HAP-1 (cell line): ENCODE results near the gene KRT10.
"Not testable (repeated sequence)": the region's sequence is repeated elsewhere in the genome, so short reads cannot be mapped to it uniquely, and the experiment has no call there.

Experiments used
- DNase-seq, 2 experiments: peaks; one replicate each; pipeline ENCODE4 v3.0.0-alpha.2; 2016 to 2020; ENCODE audit warnings: low spot score in 2 of 2
- H3K27me3 ChIP-seq: fragments of 250-450 bp; sonication (Bioruptor Pico); 2 replicates; pipeline ENCODE4 v1.5.1; 2020; ENCODE audit warnings: low read depth, mild to moderate bottlenecking, moderate library complexity
- H3K36me3 ChIP-seq: fragments of 250-450 bp; sonication (Bioruptor Pico); replicated peaks from 2 replicates; pipeline ENCODE4 v1.5.1; 2020; ENCODE audit warnings: mild to moderate bottlenecking
- H3K4me1 ChIP-seq: fragments of 250-450 bp; sonication (Bioruptor Pico); 2 replicates; pipeline ENCODE4 v1.5.1; 2020; ENCODE audit warnings: mild to moderate bottlenecking
- H3K4me3 ChIP-seq: fragments of 250-450 bp; sonication (Bioruptor Pico); 2 replicates; pipeline ENCODE4 v1.5.1; 2020; ENCODE audit warnings: mild to moderate bottlenecking, moderate library complexity
- H3K9me3 ChIP-seq: fragments of 250-450 bp; sonication (Bioruptor Pico); 2 replicates; pipeline ENCODE4 v1.5.1; 2020; ENCODE audit warnings: mild to moderate bottlenecking, moderate library complexity
- in situ Hi-C: fragments of 300-500 bp; cut with MboI; formaldehyde crosslinking; loops from 3 replicates; pipeline ENCODE4 v1.14.3; 2020; ENCODE audit warnings: low sequenced_read_pairs, inconsistent platforms, mixed read lengths

Gene KRT10

DNA sequence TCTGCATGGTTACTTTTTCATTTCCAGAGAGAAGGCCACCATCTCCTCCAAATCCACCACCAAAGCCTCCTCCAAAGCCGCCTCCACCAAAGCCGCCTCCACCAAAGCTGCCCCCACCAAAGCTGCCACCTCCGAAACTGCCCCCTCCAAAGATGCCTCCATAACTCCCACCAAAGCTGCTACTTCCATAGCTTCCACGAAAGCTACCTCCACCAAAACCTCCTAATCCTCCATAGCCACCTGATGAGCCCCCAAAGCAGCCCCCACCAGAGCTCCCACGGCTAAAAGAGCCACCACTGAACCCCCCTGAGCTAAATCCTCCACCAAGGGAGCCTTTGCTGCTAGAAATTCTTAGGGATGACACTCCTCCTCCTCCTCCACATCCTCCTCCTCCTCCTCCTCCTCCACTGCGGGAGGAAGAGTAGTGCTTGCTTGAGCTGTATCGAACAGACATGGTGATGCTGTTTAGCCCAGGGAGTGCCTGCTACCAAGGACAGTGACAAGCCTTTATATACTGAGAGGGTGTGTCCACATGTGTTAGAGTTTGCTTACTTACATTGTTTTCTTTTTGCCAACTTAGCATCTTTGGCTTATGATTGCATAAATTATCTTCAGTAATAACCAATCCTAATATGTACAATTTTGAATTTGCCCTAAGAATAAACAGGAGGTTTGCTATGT is at the start of gene KRT10:
KRT10 (minus strand) TSS at position 483 of the 681 bp plus-strand sequence; CDS start at position 454, 29 bp downstream.
- in situ Hi-C loops: no loop called here
- no peaks in the 10 kb centered on the region for H3K27me3 ChIP-seq
- no peaks in the 10 kb centered on the region for H3K9me3 ChIP-seq
- H3K4me3 ChIP-seq: no peak within 1 kb of the TSS
- H3K36me3 ChIP-seq: peaks cover 7% of the 10 kb centered on the region; the same call in 1 of the 2 replicates
- H3K4me1 ChIP-seq: no peaks in the 10 kb centered on the region; the same call in 1 of the 2 replicates
- no peak for DNase-seq

DNA sequence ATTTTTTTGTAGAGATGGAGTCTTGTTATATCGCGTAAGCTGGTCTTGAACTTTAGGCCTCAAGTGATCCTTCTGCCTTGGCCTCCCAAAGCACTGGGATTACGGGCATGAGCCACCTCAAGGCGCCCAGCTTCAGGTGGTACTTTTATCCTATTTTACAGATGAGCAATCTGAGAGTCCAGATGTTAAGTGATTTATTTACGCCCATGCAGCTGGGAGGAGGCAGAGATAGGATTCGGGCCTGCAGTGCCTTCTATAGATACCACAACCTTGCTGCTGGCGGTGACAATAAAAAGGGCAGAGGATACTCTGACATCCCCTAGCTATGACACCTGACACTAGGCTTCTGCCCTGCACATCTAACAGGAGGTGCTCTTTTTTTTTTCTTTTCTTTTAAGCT is 48.9 kb upstream of the KRT10 start:
- no peak overlapping the region for H3K4me3 ChIP-seq
- no peak for DNase-seq
- no peaks in the 10 kb centered on the region for H3K36me3 ChIP-seq
- no peaks in the 10 kb centered on the region for H3K4me1 ChIP-seq
- no peaks in the 10 kb centered on the region for H3K9me3 ChIP-seq
- H3K27me3 ChIP-seq: peaks cover 17% of the 10 kb centered on the region
- in situ Hi-C loops: no loop called here

DNA sequence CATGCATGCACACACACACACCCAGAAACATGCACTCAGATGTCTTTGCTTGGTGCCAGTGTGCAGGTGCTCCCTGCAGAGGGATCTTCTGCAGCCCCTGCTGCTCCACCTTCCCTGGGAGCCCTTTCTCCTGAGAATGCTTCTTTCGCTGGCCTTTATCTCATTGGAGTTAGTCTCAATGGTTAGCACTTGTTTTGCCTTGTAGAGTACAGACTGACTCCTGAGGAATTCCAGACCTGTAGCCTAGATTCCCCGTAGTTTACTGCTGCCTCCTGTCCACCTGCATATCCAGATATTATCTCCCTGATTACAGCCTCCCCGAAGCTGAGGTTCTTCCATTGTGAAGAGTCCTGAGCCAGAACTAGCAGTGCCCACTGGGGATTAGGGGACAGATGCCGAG is 47.7 kb upstream of the KRT10 start:
- Histone ChIP-seq H3K4me3 (no peak overlapping the region), H3K9me3 (no peaks in the 10 kb centered on the region), H3K4me1 (no peaks in the 10 kb centered on the region), H3K36me3 (no peaks in the 10 kb centered on the region), H3K27me3 (peaks cover 17% of the 10 kb centered on the region)
- in situ Hi-C loops: no loop called here
- DNase-seq: no peak

DNA sequence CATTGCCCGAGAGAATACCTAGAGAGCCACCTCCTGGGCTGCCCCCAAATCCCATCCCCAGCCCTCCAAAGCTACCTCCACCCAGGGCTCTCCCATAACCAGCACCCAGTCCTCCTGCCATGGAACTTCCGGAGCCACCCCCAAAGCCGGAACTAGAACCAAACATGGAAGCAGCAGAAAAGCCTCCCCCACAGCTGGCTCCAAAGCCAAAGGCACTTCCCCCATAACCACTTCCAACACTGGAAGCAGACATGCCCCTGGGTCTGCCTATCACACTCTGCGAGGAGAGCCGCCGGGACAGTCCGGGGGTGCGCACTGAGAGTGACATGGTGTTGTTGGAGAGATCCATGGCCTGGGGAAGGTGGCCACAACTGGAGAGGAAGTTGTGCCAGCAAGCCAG is 44.4 kb upstream of the KRT10 start, which contains the start of gene KRT12:
KRT12 (minus strand) TSS at position 386 of the 400 bp plus-strand sequence; CDS start at position 349, 37 bp downstream.
- Histone ChIP-seq H3K36me3 (no peaks in the 10 kb centered on the region), H3K4me3 (no peak within 1 kb of the TSS), H3K9me3 (no peaks in the 10 kb centered on the region), H3K4me1 (no peaks in the 10 kb centered on the region), H3K27me3 (peaks cover 17% of the 10 kb centered on the region)
- in situ Hi-C loops: no loop called here
- DNase-seq: no peak

DNA sequence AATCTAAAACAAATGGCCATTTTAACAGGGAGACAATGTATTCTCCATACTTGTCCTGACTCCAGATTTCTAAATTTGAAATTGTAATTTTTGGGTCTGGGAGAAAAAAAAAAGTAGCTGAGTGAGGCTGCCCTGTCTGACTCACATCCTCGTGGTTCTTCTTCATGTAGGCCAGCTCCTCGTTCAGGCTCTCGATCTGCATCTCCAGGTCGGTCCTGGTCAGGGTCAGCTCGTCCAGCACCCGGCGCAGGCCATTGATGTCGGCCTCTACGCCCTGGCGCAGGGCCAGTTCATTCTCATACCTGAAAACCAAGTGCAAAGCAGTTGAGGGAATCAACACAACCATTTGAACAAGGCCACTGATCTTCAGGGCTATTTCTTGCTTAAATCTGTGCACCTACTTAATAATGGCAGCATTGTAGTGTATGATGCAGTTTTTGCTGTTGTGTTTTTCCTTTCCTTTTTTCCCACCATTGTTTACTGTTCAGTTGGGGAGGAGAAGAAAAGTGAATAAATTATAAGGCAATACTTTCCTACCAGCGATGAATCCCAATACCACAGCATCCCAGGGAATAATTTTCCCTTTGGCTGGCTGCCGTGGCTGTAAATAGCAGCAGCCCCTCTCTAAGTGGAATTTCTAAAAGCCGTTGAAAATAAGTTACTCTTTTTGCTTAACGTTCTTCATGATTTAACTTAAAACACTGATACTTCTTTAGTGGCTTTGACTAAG is 42.4 kb upstream of the KRT10 start:
- DNase-seq: no peak
- in situ Hi-C loops: no loop called here
- Histone ChIP-seq H3K36me3 (no peaks in the 10 kb centered on the region), H3K9me3 (no peaks in the 10 kb centered on the region), H3K4me1 (no peaks in the 10 kb centered on the region), H3K27me3 (peaks cover 22% of the 10 kb centered on the region), H3K4me3 (no peak overlapping the region)

DNA sequence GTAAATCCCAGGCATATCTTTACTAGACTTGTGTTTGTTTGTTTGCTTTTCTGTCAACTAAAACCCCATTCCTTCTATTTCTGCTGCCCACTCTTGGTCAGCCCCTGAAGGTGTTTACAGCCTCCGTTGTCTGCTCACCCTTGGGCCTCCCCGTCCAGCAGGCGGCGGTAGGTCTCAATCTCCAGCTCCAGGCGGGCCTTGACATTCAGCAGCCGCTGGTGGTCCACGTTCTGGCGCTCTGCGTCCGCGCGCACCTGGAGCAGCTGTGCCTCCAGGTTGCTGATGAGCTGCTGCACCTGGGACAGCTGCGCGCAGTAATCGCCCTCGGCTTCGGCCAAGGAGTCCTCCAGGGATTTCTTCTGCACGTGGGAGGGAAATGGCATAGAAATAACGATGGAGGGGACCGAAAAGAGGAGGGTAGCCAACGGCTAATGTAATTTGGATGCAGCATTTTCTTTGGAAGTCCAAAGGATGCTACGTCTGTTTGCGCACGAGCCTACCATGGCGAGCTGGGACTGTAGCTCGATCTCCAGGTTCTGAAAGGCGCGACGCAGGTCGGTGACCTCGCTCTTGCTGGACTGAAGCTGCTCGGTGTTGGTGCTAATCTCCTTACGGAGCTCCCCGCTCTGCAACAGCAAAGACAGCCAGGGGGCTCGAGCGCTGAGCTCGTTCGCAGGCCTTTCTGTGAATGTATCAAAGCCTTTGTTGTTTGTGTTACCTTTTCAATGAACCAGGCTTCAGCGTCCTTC is 40.7 kb upstream of the KRT10 start:
- H3K9me3 ChIP-seq: no peaks in the 10 kb centered on the region
- DNase-seq: peak in 1 of 2 experiments; percentile 63
- no peaks in the 10 kb centered on the region for H3K4me1 ChIP-seq
- in situ Hi-C loops: no loop called here
- peaks cover 15% of the 10 kb centered on the region for H3K27me3 ChIP-seq
- H3K36me3 ChIP-seq: no peaks in the 10 kb centered on the region
- H3K4me3 ChIP-seq: no peak overlapping the region

DNA sequence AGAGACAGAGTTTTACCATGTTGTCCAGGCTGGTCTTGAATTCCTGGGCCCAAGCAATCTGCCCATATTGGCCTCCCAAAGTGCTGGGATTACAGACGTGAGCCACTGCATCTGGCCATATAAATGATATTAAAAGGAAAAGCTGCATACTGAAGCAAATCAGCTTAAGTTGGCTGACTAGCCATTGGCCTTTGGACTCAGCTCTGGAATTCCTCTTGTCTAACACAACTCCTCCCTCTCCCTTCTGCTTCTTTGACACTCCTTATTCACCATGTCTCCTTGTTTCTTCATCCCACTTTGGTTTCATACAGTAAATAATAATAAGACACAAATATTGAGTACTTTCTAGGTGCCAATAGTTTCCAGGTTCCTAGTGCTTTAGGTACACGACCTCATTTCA is 37.1 kb upstream of the KRT10 start:
- H3K4me1 ChIP-seq: peaks cover 3% of the 10 kb centered on the region; the same call in 1 of the 2 replicates
- H3K9me3 ChIP-seq: no peaks in the 10 kb centered on the region
- H3K27me3 ChIP-seq: peaks cover 5% of the 10 kb centered on the region; the same call in 1 of the 2 replicates
- in situ Hi-C loops: no loop called here
- no peak for DNase-seq
- H3K36me3 ChIP-seq: no peaks in the 10 kb centered on the region
- no peak overlapping the region for H3K4me3 ChIP-seq

DNA sequence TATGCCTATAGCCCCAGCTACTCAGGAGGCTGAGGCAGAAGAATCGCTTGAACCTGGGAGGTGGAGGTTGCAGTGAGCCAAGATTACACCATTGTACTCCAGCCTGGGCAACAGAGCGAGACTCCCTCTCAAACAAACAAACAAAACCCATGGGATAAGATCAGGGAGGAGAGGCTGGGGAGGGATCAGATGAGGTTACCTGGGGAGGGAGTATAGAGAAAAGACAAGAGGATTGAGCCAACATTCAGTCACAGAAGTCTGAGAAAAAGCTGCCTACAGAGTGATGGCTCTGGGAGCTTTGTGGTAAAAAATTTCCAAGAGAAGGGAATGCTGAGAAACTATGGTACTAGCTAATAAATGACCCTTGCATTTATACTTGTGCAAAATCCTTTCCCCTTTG is 36.3 kb upstream of the KRT10 start:
- H3K4me3 ChIP-seq, H3K4me1 ChIP-seq, H3K27me3 ChIP-seq, DNase-seq, H3K9me3 ChIP-seq, in situ Hi-C loops, H3K36me3 ChIP-seq: not testable (repeated sequence)

DNA sequence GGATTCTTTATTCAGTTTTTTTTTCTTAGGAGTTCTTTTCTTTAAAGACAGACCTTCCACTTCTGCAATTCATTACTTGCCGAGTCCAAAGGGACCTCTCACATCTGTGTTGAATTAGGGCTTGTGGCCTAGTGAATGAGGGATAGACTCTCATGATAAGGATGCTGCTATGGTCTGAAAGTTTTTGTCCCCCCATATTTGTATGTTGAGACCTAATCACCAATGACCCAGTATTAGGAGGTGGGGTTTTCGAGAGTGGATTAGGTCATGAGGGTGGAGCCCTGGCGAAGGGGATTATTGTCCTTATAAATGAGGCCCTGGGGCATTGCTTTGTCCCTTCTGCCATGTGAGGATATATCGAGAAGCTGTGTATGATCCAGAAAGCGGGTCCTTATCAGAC is 35.1 kb upstream of the KRT10 start:
- Histone ChIP-seq H3K27me3 (peaks cover 5% of the 10 kb centered on the region; the same call in 1 of the 2 replicates), H3K36me3 (no peaks in the 10 kb centered on the region), H3K4me3 (no peak overlapping the region), H3K9me3 (no peaks in the 10 kb centered on the region), H3K4me1 (peaks cover 17% of the 10 kb centered on the region)
- in situ Hi-C loops: no loop called here
- no peak for DNase-seq

DNA sequence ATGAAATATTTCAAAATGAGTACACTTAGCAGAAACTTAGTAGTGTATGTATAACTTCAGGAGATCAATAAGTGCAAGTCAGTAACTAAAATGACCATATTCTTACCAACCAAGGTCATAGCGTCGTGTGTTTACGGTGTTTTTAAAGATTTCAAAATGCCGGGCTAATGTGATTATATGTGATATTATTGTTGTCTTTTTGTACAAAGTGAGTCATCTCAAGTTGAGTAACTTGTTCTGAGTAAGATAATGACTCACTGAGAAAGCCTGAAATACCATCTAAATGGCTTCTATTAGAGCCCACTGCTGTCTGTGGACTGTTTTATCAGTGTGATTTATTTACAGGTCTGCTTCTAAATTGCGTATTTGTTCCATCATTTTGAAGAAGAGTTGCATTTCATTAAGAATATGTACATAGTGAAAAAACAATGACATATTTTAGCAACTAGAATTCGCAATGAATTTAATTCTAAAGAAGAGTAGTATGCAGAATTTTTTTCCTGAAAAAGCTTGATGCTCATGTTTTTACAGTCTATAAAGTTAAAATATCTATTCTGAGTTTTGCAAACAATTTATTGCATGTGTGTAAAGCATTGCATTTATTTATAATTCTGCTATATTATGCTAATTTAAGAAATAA is 31.9 kb upstream of the KRT10 start:
- Histone ChIP-seq H3K27me3 (no peaks in the 10 kb centered on the region), H3K4me1 (peaks cover 17% of the 10 kb centered on the region), H3K4me3 (no peak overlapping the region), H3K9me3 (no peaks in the 10 kb centered on the region), H3K36me3 (no peaks in the 10 kb centered on the region)
- no peak for DNase-seq
- in situ Hi-C loops: no loop called here

DNA sequence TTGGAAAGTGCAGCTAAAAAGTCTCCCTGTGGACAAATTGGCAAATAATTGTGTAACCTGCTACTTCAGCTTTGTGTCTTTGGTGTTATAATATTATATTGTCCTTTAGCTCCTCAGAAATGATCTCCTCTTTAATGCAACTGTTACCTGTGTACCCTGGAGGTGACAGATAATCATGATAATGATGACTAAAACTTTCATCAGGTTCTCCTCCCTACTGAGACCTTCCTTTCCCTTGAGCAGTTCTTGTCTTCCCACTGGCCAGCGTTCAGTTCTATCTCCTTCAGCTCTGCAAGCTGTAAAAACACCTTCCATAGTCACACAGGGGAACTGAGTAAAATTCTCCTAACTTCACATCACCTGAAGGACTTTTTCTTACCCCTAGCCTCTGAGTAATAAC is 29.9 kb upstream of the KRT10 start:
- no peaks in the 10 kb centered on the region for H3K27me3 ChIP-seq
- peaks cover 17% of the 10 kb centered on the region for H3K4me1 ChIP-seq
- no peaks in the 10 kb centered on the region for H3K9me3 ChIP-seq
- in situ Hi-C loops: no loop called here
- H3K4me3 ChIP-seq: no peak overlapping the region
- no peaks in the 10 kb centered on the region for H3K36me3 ChIP-seq
- DNase-seq: no peak

DNA sequence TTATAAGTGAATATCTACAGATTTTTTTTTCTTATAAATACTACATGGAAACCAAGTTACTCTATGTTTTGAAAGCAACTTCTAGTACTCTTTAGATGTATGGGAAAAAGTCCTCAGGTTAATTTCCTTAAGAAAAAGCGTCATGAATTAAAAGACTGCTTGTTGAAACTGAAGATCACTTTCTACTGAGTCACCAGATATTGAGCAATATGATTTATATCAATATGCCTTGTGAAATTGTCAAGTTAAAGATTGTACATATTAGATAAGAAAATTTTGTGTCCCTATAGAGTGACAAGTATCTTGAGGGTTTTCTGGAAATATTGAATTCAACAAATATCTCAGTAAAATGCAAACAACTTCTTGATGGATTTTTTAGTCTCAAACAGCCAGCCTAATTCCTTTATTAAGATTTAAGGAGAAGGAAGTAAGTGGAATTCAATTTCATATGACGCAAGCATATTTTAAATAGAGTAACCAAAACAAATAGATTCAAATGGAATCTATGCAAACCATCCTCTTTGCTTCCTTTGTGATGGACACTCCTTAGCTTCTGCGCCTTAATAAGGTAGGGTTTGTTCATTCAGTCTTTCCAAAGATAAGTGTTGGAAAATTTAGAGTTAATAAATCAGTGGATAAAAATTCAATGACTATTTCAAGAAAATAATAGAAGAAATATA is 28.0 kb upstream of the KRT10 start:
- peaks cover 2% of the 10 kb centered on the region for H3K27me3 ChIP-seq
- H3K4me3 ChIP-seq: no peak overlapping the region
- no peaks in the 10 kb centered on the region for H3K36me3 ChIP-seq
- in situ Hi-C loops: no loop called here
- no peak for DNase-seq
- peaks cover 14% of the 10 kb centered on the region for H3K4me1 ChIP-seq
- no peaks in the 10 kb centered on the region for H3K9me3 ChIP-seq

DNA sequence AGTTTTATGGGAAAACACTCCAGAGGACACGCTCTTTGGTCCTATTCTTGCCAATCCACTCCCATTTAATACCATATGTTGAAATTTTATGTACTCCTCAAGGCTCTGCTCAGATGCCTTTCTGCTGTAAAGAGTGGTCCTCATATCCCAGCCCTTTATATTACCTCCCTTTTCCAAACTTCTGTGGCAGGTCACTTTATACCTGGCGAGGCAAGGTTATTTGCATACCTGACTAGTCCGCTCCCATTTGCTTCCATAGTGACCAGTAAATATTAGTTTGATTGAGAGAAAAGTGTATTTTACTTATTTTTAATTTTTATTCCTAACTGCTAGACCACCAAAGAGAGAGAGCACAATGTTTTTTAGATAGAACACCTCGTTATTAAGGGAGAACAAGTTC is 27.3 kb upstream of the KRT10 start:
- no peaks in the 10 kb centered on the region for H3K36me3 ChIP-seq
- H3K27me3 ChIP-seq: peaks cover 6% of the 10 kb centered on the region
- no peak for DNase-seq
- in situ Hi-C loops: no loop called here
- H3K4me3 ChIP-seq: no peak overlapping the region
- peaks cover 14% of the 10 kb centered on the region for H3K4me1 ChIP-seq
- H3K9me3 ChIP-seq: no peaks in the 10 kb centered on the region
